GM04504 (cell line): ENCODE measurements around the gene SOX12.
"Not testable (repeated sequence)": the region's sequence is repeated elsewhere in the genome, so short reads cannot be mapped to it uniquely, and the experiment has no call there.

Experiments
- DNase-seq: peaks from one replicate; pipeline ENCODE4 v3.0.0-alpha.2; 2012; ENCODE audit warnings: low read depth

The SOX12 gene

GRCh38 chr20:362271-363254 lies 37.2 kb downstream of the SOX12 start:
- peak; percentile 83 for DNase-seq

- no peak for DNase-seq
Measured at GRCh38 chr20:363319-364078, 38.1 kb downstream of the SOX12 start.

GRCh38 chr20:364905-365794 lies 39.8 kb downstream of the SOX12 start:
- no peak for DNase-seq

GRCh38 chr20:366041-366718 lies 40.8 kb downstream of the SOX12 start:
- no peak for DNase-seq

- DNase-seq, result no peak
Measured at GRCh38 chr20:366719-367485, 41.5 kb downstream of the SOX12 start.

GRCh38 chr20:367486-367887 lies 42.1 kb downstream of the SOX12 start:
- DNase-seq, result no peak

- DNase-seq, result no peak
Measured at GRCh38 chr20:368915-369314, 43.6 kb downstream of the SOX12 start.

- DNase-seq, result no peak
Measured at GRCh38 chr20:370151-370600, 44.8 kb downstream of the SOX12 start.

- DNase-seq, result no peak
Measured at GRCh38 chr20:370977-371754, 45.8 kb downstream of the SOX12 start.

- DNase-seq, result peak; percentile 88
Measured at GRCh38 chr20:371755-372542, 46.6 kb downstream of the SOX12 start.

- DNase-seq, result not testable (repeated sequence)
Measured at GRCh38 chr20:372543-373082, 47.3 kb downstream of the SOX12 start.

GRCh38 chr20:373171-373890 lies 48.0 kb downstream of the SOX12 start:
- no peak for DNase-seq

GRCh38 chr20:375265-375889 lies 50.0 kb downstream of the SOX12 start:
- DNase-seq, result no peak

- DNase-seq, result no peak
Measured at GRCh38 chr20:376089-376488, 50.7 kb downstream of the SOX12 start.

GRCh38 chr20:376750-377149 lies 51.4 kb downstream of the SOX12 start:
- DNase-seq, result no peak

- DNase-seq, result not testable (repeated sequence)
Measured at GRCh38 chr20:377578-377977, 52.2 kb downstream of the SOX12 start.

GRCh38 chr20:378961-379336 lies 53.6 kb downstream of the SOX12 start:
- DNase-seq, result no peak
